GM03348 (cell line): ENCODE measurements around the gene MAPRE2.

Experiments
- DNase-seq: peaks from one replicate; pipeline ENCODE4 v3.0.0; 2012; ENCODE audit warnings: low spot score

MAPRE2 gene

DNA sequence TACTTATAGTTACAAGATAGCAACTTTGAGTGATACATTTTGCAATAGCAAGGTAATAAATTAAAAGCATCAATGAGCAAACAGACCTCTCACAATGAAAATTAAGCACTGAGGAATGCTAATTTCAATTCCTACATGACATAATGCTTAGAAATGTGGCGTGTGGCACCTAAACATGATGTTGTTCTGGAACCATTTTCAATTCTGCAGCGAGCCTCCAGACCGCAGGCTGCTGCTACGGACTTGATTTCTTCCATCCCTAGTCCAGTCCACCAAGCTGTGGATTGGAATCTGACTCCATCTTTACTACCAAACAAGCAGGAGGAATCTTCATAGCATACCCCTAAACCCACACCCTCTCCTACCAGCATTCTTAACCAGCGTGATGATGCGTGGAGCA, 140.9 kb downstream of the MAPRE2 start:
- no peak for DNase-seq

DNA sequence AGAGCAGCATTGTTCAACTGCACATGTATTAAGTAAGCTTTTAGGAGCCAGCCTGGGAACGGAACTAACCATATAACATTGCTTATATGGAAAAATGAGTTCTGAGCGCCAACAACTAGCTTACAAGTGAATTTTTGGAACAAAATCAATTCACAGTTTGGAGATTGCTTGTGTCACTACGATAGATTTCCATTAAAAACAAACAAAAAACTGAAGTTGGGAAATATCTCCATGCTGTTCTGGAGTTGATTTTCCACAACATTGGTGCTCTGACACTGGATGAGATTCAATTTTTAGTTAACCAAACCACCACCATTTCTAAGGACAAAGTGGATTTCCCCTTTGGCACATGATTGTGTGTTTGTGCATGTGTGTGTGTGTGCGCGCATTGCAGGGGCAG, 142.7 kb downstream of the MAPRE2 start:
- no peak for DNase-seq

DNA sequence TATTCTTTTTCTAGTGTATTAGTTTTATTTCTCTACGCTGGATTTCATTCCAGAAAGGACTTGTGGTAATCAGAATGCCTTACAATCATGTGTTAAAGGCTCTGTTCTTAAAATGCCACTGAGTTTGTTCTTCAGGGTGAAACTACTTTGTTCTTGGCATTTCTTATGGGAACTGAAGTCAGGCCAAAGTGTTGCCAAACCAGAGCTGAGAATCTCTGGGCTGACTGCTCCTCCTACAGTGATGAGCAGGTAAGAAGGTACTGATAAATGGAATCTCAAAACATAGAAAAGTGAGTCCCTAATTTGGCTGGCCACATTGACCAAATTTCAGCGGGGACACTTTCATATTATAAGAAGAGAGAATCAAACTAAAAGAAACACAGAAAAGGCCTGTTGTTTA, 144.6 kb downstream of the MAPRE2 start:
- DNase-seq = no peak

DNA sequence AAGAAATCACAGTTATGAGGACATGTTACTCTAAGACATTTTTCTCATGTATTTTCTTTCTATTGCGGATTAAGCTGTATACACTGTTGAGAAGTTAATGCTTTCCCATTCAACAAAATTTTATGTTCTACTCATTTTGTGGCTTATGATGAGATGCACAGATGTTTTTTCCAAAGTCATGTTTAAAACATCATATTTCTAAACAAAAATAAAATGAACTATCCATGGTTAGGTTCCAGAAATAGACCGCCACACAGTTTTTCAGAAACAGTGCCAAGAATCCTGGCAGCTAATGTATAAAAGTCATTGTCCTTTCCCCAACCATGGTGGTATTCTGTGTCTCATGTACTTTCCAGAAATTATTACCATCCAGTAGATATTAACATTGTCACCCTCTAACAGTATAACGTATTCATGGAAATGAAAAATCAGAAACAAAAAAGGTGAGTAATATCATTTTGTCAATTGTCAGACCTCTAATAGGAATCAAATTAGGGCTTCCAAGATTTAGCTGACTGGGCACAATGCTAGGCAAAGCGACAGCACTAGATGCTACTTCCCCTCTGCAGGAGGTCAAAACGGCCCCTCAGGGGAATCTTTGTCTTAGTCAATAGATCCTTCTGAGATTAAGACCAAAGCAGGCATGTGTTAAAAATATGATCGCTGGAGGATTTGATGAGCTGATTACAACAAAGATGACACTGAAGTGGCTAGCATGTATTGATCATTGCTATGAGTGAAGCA, 145.2 kb downstream of the MAPRE2 start:
- DNase-seq = no peak

DNA sequence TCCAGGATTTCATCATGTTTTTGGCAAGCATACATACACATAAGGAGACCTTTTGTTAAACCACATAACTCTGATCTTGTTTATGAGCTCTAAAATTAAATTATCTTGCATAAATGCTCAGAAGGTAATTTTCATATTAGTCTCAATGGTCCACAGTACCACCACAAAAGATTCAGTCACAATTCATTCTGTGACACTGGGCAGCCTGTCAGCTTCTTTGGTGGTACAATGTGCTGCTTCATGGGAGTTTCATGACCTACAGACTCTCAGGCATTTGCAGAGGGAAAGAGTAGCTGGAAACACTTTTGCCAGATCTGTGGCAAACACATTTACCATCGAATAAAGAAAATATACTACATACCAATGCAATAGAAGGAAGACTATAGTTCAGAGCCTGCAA, 148.3 kb downstream of the MAPRE2 start:
- DNase-seq = no peak

DNA sequence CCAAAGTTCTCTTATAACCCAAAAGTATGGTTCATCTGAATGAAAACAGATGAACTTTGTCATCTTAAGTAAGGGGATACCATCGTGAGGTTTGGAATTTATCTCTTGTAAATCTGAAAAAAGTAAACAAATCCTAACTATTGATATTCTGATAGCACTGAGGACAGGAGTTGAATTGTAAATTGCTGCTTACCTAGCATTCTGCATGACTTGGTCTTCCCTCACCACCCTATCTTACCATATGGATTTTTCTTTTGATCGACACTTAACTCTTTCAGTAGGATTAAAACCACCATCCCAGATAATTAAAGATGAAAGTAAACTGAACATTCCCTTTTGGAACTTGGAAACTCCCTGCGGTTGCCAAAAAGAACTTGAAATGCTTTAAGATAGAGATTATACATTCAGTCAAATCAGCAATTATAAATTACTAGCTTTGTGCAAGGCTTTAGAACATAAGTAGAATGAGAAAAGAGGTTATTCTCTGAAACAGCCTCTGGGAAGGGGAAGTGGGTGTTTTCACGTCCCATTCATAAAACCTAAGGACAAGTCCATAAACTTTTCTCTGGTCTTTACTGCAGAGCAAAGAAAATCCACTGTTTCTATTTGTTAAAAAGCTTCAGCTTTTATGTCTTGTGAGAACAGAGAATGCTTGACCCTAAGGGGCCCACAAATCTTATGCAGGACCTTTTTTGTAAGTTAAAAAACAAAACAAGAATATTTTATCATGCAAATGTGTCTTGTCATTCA, 149.9 kb downstream of the MAPRE2 start:
- DNase-seq = no peak

DNA sequence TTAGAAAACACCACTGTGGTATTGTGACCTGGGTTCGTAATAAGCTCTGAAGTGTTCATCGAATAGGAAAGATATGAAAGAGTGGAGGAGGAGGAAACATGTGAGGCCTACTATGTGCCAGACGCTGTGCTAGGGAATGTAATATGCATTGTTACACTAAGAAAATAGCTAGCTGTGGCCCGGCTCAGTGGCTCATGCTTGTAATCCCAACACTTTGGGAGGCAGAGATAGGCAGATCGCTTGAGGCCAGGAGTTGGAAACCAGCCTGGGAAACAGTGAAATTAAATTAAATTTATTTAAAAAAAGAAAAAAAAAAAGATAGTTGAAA, 150.4 kb downstream of the MAPRE2 start:
- DNase-seq = no peak

DNA sequence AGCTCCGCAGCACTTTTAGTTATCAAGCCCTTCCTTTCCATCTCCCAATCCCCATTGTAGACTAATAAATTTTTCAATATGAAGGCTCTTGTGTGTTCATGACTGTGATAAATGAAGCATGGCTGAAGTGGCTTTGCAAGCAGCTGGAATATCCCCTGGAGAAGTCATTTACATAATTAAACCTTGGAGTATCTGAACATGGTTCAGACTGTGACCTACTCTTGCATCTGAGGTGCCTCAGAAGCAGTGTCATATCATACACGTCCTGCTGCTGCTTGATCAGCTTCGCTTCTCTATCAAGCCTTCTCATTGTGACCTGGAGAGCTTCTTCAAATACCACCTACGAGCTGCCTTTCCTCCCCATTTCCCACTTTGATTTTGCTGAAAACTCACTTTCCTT, 151.2 kb downstream of the MAPRE2 start:
- no peak for DNase-seq
